GM18505 (cell line): Measurements from ENCODE around the gene KIF25.

Experiments
- ATAC-seq: cut with Tn5 transposase; IDR thresholded peaks from one replicate; pipeline ENCODE4 v1.9.1; 2021; ENCODE audit not compliant: unreplicated experiment
- POLR2A ChIP-seq: IDR thresholded peaks from 4 replicates; pipeline ENCODE4 v1.6.1; 2011; ENCODE audit warnings: borderline replicate concordance; ENCODE audit not compliant: insufficient read depth, insufficient read length; ENCODE audit errors: extremely low read depth

Gene KIF25

DNA sequence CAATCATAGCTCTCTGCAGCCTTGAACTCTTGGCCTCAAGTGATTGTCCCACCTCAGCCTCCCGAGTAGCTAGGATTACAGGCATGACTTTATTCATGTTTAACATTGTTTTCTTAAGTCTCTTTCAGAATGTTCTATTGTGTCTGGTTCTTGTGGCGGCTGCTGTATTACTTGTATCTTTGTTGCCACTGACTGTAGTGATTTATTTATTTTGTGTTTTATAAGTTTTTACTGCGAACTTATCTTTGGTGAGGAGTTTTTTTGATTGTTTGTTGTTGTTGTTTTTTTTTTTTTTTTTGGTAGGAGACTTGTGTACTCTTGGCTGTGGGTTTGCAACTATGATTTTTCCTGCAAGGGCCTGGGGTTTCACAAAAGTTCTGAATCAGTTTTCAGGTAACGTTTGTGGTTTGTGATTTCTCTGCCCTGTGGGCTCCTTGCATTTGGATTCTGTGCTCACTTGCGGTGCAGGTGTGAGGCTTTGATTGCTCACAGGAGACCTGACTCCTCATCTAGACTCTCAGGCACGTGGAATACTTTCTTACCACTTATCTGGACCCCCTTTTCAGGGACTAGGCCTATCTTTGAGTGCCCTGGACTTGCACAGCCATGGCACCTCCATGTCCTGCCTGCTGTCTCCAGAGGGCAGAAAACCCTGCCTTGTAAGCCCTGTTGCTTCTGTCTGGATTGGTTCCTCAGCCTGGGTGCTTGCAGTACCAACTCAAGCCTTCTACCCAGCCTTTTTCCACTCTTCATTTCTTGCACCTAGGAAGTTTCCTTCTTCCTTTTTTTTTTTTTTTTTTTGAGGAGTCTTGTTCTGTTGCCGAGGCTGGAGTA lies 25.2 kb downstream of the KIF25 start:
- TF ChIP-seq POLR2A, result no peak
- ATAC-seq, result no peak

GRCh38 chr6:168024951-168025510 lies 27.6 kb downstream of the KIF25 start:
- ATAC-seq, result no peak
- no peak for TF ChIP-seq POLR2A

- no peak for ATAC-seq
- no peak for TF ChIP-seq POLR2A
Measured at GRCh38 chr6:168025831-168026710, 28.6 kb downstream of the KIF25 start.

DNA sequence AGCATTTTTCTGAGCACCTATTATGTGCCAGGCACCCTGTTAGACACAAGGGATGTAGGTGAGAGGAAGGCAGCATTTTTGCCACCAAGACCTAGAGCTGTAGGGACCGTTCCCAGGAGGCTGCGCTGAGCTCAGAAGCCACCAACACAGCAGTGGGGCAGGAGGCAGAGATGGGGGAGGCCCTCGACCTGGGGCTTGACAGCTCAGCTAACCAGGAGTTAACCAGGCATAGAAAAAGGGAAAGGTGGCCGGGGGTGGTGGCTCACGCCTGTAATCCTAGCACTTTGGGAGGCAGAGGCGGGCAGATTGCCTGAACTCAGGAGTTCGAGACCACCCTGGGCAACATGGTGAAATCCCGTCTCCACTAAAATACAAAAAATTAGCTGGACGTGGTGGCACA lies 29.5 kb downstream of the KIF25 start:
- no peak for TF ChIP-seq POLR2A
- ATAC-seq, result no peak

GRCh38 chr6:168027521-168027920 lies 30.1 kb downstream of the KIF25 start:
- no peak for TF ChIP-seq POLR2A
- no peak for ATAC-seq

GRCh38 chr6:168028181-168028580 lies 30.7 kb downstream of the KIF25 start:
- TF ChIP-seq POLR2A, result no peak
- ATAC-seq, result no peak

GRCh38 chr6:168029459-168030217 lies 32.2 kb downstream of the KIF25 start:
- no peak for ATAC-seq
- TF ChIP-seq POLR2A, result no peak

GRCh38 chr6:168030218-168030746 lies 32.8 kb downstream of the KIF25 start:
- no peak for TF ChIP-seq POLR2A
- ATAC-seq, result no peak

DNA sequence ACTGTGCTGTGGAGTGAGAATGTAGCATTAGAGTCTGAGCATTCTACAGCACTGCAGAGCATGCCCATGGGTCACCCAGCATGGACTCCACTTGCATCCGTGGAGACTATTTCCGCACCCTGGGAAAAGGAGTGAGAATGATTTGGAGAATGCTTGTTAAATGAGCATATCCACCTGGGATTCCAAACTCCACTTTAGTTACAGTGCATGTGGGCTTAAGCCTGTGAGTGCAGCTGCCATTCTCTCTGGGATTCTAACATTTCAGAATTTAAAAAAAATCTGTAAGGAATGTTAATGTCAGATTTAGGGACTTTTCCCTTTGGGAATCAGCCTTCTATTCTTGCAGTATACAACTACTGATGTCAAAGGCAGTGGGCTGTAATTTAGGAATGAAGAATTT lies 33.4 kb downstream of the KIF25 start:
- no peak for TF ChIP-seq POLR2A
- no peak for ATAC-seq

- ATAC-seq, result no peak
- no peak for TF ChIP-seq POLR2A
Measured at GRCh38 chr6:168031411-168031971, 34.0 kb downstream of the KIF25 start.

- no peak for TF ChIP-seq POLR2A
- no peak for ATAC-seq
Measured at GRCh38 chr6:168032005-168032760, 34.7 kb downstream of the KIF25 start.

GRCh38 chr6:168033791-168034190 lies 36.3 kb downstream of the KIF25 start:
- ATAC-seq, result no peak
- no peak for TF ChIP-seq POLR2A
